HG03520 (cell line): ENCODE data around the gene PTPN2.
"Not testable (repeated sequence)": the region's sequence is repeated elsewhere in the genome, so short reads cannot be mapped to it uniquely, and the experiment has no call there.

Experiments
- ATAC-seq: cut with Tn5 transposase; IDR thresholded peaks from one replicate; pipeline ENCODE4 v1.9.1; 2021; ENCODE audit warnings: mild to moderate bottlenecking, moderate library complexity; ENCODE audit not compliant: unreplicated experiment

Gene PTPN2

GRCh38 chr18:12776821-12777471, 107.1 kb downstream of the PTPN2 start:
- no peak for ATAC-seq

- not testable (repeated sequence) for ATAC-seq
These were observed 107.6 kb downstream of the PTPN2 start for GRCh38 chr18:12776415-12776814.

GRCh38 chr18:12774982-12775381, 109.1 kb downstream of the PTPN2 start:
- no peak for ATAC-seq

GRCh38 chr18:12773369-12773768, 110.7 kb downstream of the PTPN2 start:
- ATAC-seq, result no peak

- no peak for ATAC-seq
These were observed 111.9 kb downstream of the PTPN2 start for GRCh38 chr18:12772111-12772510.

- no peak for ATAC-seq
These were observed 113.4 kb downstream of the PTPN2 start for GRCh38 chr18:12770469-12771219.

- ATAC-seq, result no peak
These were observed 114.2 kb downstream of the PTPN2 start for GRCh38 chr18:12769644-12770440.

GRCh38 chr18:12769136-12769535, 114.9 kb downstream of the PTPN2 start:
- ATAC-seq, result no peak

GRCh38 chr18:12768625-12769024, 115.4 kb downstream of the PTPN2 start:
- ATAC-seq, result no peak

GRCh38 chr18:12767580-12768155, 116.4 kb downstream of the PTPN2 start:
- ATAC-seq, result no peak

- no peak for ATAC-seq
These were observed 117.0 kb downstream of the PTPN2 start for GRCh38 chr18:12766986-12767433.

GRCh38 chr18:12765586-12765985, 118.5 kb downstream of the PTPN2 start:
- ATAC-seq, result no peak

- ATAC-seq, result no peak
These were observed 118.9 kb downstream of the PTPN2 start for GRCh38 chr18:12765126-12765525.

- not testable (repeated sequence) for ATAC-seq
These were observed 125.5 kb downstream of the PTPN2 start for GRCh38 chr18:12758566-12758965.

GRCh38 chr18:12756619-12757239, 127.3 kb downstream of the PTPN2 start:
- not testable (repeated sequence) for ATAC-seq

GRCh38 chr18:12755606-12756005, 128.4 kb downstream of the PTPN2 start:
- not testable (repeated sequence) for ATAC-seq

GRCh38 chr18:12754511-12754910, 129.5 kb downstream of the PTPN2 start:
- no peak for ATAC-seq

GRCh38 chr18:12751891-12752290, 132.1 kb downstream of the PTPN2 start:
- no peak for ATAC-seq

GRCh38 chr18:12751503-12751884, 132.5 kb downstream of the PTPN2 start:
- no peak for ATAC-seq

- ATAC-seq, result no peak
These were observed 133.1 kb downstream of the PTPN2 start for GRCh38 chr18:12750715-12751502.
